Muscle layer of colon (tissue), 2 donors: ENCODE data around the gene TPM1.
"Not testable (repeated sequence)": the region's sequence is repeated elsewhere in the genome, so short reads cannot be mapped to it uniquely, and the experiment has no call there.

Source experiments
- H3K27ac ChIP-seq: one replicate; pipeline ENCODE4 v1.7.0; 2013; ENCODE audit warnings: low read depth, mild to moderate bottlenecking, low read length, moderate library complexity
- H3K27me3 ChIP-seq, 2 donors: one replicate each; pipeline ENCODE4 v1.7.0; 2013; ENCODE audit warnings: low read length in 2 of 2, mild to moderate bottlenecking in 2 of 2; ENCODE audit not compliant: insufficient read depth in 2 of 2, control insufficient read depth in 1 of 2
- H3K36me3 ChIP-seq: one replicate; pipeline ENCODE4 v1.7.0; 2013; ENCODE audit warnings: mild to moderate bottlenecking, low read length; ENCODE audit not compliant: insufficient read depth
- H3K4me1 ChIP-seq: one replicate; pipeline ENCODE4 v1.7.0; 2013; ENCODE audit warnings: mild to moderate bottlenecking, low read length; ENCODE audit not compliant: insufficient read depth
- H3K4me3 ChIP-seq, 2 donors: one replicate each; pipeline ENCODE4 v1.7.0; 2013; ENCODE audit warnings: low read length in 2 of 2, low read depth in 1 of 2, mild to moderate bottlenecking in 1 of 2, moderate library complexity in 1 of 2
- H3K9ac ChIP-seq: one replicate; pipeline ENCODE4 v1.7.0; 2013; ENCODE audit warnings: low read length
- H3K9me3 ChIP-seq: one replicate; pipeline ENCODE4 v1.7.0; 2013; ENCODE audit warnings: mild to moderate bottlenecking, low read length
- donor health status: abdominal sarcoma.
- donor health status: Adenocarcinoma of cecum.

The TPM1 gene

DNA sequence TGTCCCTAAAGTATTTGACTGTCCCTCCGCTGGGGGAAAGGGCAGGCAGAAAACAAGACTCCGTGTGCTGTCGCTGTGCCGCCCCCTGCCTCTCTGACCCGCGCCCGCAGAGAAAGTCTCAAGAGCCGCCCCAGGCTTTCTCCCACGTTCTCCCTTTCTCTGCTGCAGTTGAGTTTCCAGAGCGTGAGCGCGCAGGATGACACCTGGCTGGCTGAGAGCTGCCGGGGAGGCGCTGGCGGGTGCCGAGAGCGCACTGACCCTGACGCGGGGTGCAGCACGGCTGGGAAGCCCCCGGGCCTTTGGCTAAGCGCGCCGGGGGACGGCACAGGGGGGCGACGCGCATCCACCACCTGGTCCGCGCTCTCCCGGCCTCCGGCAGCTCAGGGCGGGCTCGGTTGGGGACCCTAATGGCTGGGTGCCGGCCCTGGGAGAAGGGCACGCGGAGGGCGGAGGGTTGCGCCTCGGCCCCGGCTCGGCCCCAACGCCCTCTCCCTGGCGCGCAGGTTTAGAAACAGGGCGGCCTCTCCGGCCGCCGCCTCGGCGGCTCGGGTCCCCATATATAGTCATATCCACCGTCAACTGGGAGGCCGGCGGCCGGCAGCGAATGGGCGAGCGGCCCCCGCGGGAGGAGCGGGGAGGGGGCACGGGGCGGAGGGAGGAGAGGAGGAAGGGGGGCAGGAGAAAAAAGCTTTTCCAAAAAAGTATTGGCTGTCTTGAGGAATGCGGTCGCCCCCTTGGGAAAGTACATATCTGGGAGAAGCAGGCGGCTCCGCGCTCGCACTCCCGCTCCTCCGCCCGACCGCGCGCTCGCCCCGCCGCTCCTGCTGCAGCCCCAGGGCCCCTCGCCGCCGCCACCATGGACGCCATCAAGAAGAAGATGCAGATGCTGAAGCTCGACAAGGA lies at the start of gene TPM1:
TPM1 (plus strand) TSS at position 774 of the 903 bp plus-strand sequence; CDS start at position 857, 83 bp downstream.
- Histone ChIP-seq H3K9ac (peak within 1 kb of the TSS; percentile 69), H3K36me3 (peaks cover 34% of the 10 kb centered on the region), H3K4me1 (peaks cover 12% of the 10 kb centered on the region)

DNA sequence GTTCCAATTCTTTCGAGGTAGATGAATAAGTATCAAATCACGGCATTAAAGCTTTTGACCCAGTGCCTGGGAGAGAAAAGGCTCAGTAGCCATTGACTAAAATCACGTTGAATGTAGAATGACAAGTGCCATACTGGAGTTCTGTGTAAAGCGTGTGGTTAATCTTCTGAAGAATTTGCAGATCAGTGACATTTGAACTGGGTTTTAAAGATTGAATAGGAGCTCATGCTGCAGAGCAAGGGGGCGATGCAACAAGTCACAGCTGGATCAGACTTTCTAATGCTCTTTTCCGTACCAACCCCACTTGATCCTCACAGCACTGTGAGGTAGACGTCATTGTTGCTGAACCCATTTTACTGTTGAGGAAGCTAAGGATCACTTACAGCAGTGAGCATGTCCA lies 49.5 kb upstream of the TPM1 start:
- Histone ChIP-seq H3K27me3 (no peaks in the 10 kb centered on the region), H3K9ac (no peak overlapping the region), H3K27ac (no peak overlapping the region), H3K36me3 (no peaks in the 10 kb centered on the region), H3K4me3 (no peak overlapping the region), H3K4me1 (peaks cover 12% of the 10 kb centered on the region), H3K9me3 (no peaks in the 10 kb centered on the region)

More for the DNA sequence above, at the start of gene TPM1:
- H3K27ac ChIP-seq: peak within 1 kb of the TSS; percentile 86
- H3K27me3 ChIP-seq: no peaks in the 10 kb centered on the region
- no peaks in the 10 kb centered on the region for H3K9me3 ChIP-seq
- peak within 1 kb of the TSS; percentile 64 to 81 for H3K4me3 ChIP-seq

DNA sequence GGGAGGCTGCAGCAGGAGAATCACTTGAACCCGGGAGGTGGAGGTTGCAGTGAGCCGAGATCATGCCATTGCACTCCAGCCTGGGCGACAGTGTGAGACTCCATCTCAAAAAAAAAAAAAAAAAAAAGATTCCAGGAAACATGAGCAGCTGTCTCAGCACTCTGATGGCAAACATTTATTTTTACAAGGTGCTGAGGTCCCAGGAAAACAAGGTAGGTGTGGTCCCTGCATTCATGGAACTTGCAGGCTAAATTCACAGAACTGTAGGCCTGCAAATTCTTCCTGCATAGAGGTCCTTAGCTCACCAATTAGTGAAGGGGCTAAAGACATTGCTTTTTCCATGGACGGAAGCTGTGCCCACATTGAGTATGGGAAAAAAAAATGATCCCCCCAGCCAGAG lies 48.9 kb upstream of the TPM1 start:
- not testable (repeated sequence) for H3K27me3 ChIP-seq, H3K4me3 ChIP-seq, H3K27ac ChIP-seq, H3K36me3 ChIP-seq, H3K9me3 ChIP-seq, H3K9ac ChIP-seq
- H3K4me1 ChIP-seq: peaks cover 12% of the 10 kb centered on the region

DNA sequence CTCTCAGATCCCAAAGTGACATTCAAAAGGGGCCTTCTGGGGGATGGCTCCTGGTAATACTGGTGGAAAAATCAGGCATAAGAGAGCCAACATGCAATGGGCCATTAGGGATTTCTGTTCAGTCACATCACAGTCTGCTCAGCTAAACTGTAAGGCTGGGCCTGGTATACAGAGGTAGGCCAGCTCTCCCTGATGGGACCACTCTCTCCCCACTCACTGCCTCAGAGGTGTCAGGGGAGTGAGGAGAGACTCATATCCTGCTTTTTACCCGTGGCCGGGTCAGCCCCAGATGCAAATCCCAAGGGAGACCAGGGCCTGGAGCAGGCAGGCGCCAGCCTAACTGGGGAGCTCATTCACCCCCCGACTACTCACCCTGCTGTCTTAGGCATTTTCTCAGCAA lies 48.1 kb upstream of the TPM1 start:
- Histone ChIP-seq H3K36me3 (no peaks in the 10 kb centered on the region), H3K27ac (no peak overlapping the region), H3K4me3 (no peak overlapping the region), H3K9ac (no peak overlapping the region), H3K4me1 (peaks cover 7% of the 10 kb centered on the region), H3K9me3 (no peaks in the 10 kb centered on the region), H3K27me3 (no peaks in the 10 kb centered on the region)

DNA sequence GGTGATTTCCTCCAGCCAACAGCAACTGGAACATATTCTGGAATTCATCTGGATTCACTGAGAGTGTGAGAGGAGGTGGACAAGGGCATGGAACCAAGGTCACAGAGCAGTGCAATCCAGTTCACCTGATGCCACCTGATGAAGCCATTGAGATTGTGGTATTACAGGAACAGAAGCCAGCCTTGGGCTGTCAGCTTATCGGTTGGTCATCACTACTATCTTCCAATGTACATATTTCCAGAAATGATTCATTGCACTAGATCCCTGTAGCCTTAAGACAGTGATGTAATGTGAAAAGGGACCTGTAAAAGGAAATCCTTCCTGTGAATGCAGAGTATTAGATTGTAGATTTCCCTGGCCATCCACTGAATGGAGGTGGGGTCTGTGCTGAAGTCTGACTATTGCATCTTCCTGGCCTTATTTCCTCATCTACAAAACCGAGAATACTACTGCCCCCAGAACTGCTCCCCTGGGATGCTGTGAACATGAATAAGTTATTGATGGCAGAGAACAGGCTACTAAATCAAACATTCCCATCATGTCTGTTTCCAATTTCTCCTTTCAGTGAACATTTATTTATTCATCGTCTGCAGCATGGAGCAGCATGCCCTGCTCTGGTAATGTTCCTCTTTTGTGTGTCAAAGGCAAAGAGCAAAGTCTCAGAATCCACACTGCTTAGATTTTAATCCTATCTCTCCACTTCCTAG lies 47.4 kb upstream of the TPM1 start:
- no peak overlapping the region for H3K27ac ChIP-seq
- H3K9ac ChIP-seq: no peak overlapping the region
- no peaks in the 10 kb centered on the region for H3K36me3 ChIP-seq
- H3K27me3 ChIP-seq: no peaks in the 10 kb centered on the region
- no peaks in the 10 kb centered on the region for H3K9me3 ChIP-seq
- no peaks in the 10 kb centered on the region for H3K4me1 ChIP-seq
- H3K4me3 ChIP-seq: no peak overlapping the region

DNA sequence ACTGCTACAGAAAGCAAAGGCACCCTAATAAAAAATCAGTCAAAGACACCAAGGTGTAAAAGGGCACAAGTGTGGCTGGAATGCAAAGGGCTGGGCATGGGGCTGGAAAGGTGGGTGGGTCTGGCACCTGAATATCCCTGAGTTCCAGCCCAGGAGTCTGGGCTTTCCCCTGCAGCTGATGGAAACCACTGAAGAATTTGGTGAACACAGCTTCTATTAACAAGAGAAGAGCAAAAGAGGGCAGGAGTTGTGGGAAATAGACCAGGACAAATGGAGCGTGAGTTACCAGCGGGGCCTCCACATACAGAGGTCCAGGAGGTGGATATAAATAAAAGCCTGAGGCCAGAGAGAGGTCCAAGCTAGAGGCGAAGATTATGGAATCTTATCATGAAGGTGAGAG lies 45.1 kb upstream of the TPM1 start:
- H3K4me3 ChIP-seq: no peak overlapping the region
- H3K4me1 ChIP-seq: no peaks in the 10 kb centered on the region
- H3K27me3 ChIP-seq: no peaks in the 10 kb centered on the region

DNA sequence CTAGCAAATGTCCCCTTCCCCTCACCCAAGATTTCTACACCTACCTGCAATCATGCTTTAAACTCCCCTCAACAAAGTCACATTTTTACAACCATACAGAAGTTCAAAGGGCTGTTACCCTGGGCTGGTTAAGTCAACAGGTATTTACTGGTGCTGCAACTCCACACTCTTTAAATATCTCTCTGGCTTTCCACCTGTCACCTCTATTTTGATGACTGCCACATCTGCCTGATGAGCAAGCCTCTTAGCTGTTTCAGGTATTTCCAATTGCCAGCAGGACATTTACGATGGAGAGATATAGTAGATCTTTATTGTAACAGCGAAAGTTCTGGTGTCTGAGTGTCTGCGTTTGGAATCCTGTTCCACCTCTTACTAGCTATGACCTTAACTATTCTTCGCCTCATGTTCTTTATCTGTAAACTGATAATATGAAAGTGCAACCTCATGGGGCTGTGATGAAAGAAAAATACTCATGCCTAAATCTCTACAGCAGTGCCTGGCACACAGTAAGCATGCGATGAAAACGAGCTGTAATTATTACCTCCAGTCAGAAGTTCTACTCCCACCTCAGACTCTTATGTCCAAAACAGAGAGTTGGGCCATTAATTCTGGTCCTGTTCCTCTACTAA lies 44.2 kb upstream of the TPM1 start:
- Histone ChIP-seq H3K36me3 (no peaks in the 10 kb centered on the region), H3K9ac (no peak overlapping the region), H3K27me3 (no peaks in the 10 kb centered on the region), H3K4me3 (no peak overlapping the region), H3K4me1 (no peaks in the 10 kb centered on the region), H3K9me3 (no peaks in the 10 kb centered on the region), H3K27ac (no peak overlapping the region)

More for the DNA sequence above, 45.1 kb upstream of the TPM1 start:
- no peak overlapping the region for H3K27ac ChIP-seq
- H3K9ac ChIP-seq: no peak overlapping the region
- H3K9me3 ChIP-seq: no peaks in the 10 kb centered on the region
- no peaks in the 10 kb centered on the region for H3K36me3 ChIP-seq

DNA sequence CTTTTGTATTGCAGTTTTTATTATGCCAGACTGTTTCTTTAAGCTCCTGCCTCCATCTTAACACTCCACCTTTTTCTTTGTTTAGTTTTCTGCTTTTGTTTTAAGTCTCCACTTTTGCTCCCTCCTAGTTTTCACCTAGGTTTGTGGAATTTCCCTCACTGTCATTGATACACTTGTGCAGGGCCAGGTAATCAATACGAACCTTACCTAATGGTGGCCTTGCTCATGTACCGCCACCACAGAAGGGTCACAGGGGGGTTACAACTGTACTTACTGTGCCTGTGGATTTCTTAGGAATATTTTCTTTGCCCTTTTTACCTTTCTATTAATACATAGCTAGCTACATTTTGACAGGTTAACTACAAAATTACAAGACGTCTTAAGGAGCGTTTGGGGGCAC lies 43.4 kb upstream of the TPM1 start:
- no peak overlapping the region for H3K4me3 ChIP-seq
- no peaks in the 10 kb centered on the region for H3K9me3 ChIP-seq
- no peak overlapping the region for H3K9ac ChIP-seq
- no peaks in the 10 kb centered on the region for H3K27me3 ChIP-seq
- no peaks in the 10 kb centered on the region for H3K4me1 ChIP-seq
- H3K36me3 ChIP-seq: no peaks in the 10 kb centered on the region
- H3K27ac ChIP-seq: no peak overlapping the region

DNA sequence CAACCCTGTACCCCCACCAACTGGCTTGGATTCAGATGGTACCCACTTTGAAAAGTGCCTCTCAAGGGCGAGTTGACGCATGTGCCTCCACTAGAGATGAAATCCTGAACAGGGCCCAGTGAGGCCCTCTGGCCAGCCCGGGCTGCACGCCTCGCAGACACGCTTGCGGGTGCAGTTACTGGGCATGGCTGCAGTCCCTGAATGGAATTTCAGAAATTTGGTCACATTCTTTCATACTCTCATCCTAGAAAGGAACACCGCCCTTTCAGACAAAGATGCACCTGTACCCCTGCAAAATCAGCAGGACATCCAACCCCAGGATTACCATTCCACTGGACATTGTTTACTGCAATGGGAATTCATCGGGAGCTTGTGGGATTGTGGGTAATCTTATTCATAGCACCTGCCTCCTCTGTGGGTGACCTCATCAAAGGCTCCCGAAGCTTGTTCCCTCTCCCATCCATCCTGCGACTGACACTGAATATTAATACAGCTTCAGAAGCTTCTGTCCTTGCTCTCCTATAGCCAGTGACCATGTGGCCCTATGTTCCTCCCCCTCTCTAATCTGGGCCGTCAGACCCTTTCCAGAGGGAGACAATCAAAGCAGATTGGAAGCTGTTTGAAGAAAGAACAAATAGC lies 42.5 kb upstream of the TPM1 start:
- Histone ChIP-seq H3K9ac (no peak overlapping the region), H3K27ac (no peak overlapping the region), H3K27me3 (no peaks in the 10 kb centered on the region), H3K9me3 (no peaks in the 10 kb centered on the region), H3K36me3 (no peaks in the 10 kb centered on the region), H3K4me3 (no peak overlapping the region), H3K4me1 (no peaks in the 10 kb centered on the region)

DNA sequence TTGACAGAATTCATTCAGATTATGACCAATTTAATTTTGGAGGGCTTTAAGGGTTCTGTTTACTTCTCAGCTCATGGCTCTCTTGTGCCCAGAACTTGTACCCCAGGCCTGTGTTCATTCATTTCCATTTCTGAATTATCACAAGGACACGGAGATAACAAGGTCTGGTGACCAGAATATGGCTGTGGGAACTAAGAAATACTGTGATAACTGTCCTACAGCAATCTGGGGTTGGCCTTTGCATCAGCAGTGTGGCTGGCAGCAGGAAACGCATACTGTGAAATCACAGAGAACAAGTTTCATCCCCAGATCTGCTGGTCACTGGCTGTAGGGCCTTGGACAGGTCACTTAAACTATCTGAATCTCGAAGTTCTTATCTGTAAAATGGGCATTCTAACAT lies 41.8 kb upstream of the TPM1 start:
- Histone ChIP-seq H3K9me3 (no peaks in the 10 kb centered on the region), H3K4me1 (no peaks in the 10 kb centered on the region), H3K36me3 (no peaks in the 10 kb centered on the region), H3K27ac (no peak overlapping the region), H3K4me3 (no peak overlapping the region), H3K9ac (no peak overlapping the region), H3K27me3 (no peaks in the 10 kb centered on the region)

DNA sequence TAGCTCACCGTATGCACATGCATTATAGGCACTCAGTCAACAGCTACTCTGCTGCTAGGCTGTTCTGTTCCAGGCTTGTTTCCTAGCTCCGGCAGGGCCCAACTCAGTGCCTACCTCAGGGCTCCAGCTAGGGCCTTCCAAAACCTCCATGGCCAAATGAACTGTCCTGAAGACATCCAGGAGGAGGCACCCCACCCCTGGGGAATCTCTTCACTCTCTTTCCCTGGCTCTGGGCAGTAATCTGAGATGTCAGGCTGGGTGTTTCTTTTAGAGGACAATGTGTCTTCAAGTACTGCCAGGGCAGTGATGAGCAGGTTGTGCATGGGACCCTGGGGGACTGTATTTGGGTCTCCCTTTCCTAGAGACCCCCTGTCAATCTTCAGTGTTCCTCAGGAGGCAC lies 38.3 kb upstream of the TPM1 start:
- no peaks in the 10 kb centered on the region for H3K36me3 ChIP-seq
- no peak overlapping the region for H3K9ac ChIP-seq
- no peaks in the 10 kb centered on the region for H3K4me1 ChIP-seq
- no peaks in the 10 kb centered on the region for H3K9me3 ChIP-seq
- no peak overlapping the region for H3K27ac ChIP-seq
- no peaks in the 10 kb centered on the region for H3K27me3 ChIP-seq
- H3K4me3 ChIP-seq: no peak overlapping the region
